Measurements from ENCODE around the gene SBNO1. TPM values are rescaled to one million over a fixed set of nuclear protein-coding genes. Genes with fewer than 3 reads are reported as not detected.

The SBNO1 gene
- total RNA-seq, 1 donor from 2014 or later, result 44.7 TPM

GRCh38 chr12:123267991-123268843 is 96.4 kb downstream of the SBNO1 start:
- DNase-seq (ENCODE audit: low spot score), result peak; percentile 17
- H3K4me1 Mint-ChIP-seq (ENCODE audit: unreplicated experiment), result peaks cover 20% of the 10 kb centered on the region
- no peaks in the 10 kb centered on the region for H3K9me3 Mint-ChIP-seq (ENCODE audit: unreplicated experiment)
- peaks cover 24% of the 10 kb centered on the region for H3K36me3 Mint-ChIP-seq (ENCODE audit: low read depth, unreplicated experiment)
- H3K27me3 Mint-ChIP-seq (ENCODE audit: unreplicated experiment), result peaks cover 13% of the 10 kb centered on the region
- peak overlapping the region; percentile 84 for H3K27ac Mint-ChIP-seq (ENCODE audit: unreplicated experiment)
- H3K4me3 Mint-ChIP-seq (ENCODE audit: unreplicated experiment), result peak overlapping the region; percentile 97
- no peak for TF ChIP-seq CTCF (IDR thresholded peaks at IDR 0.05; ENCODE audit: unreplicated experiment)

DNA sequence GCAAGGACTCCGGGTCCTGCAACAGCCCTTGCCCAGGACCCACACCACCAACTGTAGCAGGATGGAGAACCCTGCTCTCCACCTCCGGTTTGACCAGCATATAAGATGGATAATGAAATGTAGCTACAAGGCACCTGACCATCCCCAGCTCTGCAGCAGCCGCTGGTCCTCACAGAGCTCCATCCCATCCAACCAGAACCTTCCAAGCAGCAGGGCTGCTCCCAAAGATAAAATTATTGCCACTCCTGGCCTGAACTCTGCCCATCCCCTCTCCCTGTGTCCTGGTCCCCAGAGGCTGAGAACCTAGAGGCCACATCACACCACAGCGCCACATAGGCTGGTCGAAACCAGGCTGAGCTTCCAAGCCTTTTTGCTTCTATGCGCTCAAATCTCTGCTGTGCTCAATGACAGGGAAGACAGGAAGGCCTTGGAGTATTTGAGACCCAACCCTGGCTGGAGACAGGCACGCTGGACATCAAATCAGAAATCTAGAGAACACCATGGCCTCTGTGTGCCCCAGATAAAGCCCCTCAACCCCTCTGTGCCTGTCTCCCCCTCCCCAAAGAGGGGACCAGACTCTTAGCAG is 97.2 kb downstream of the SBNO1 start:
- Mint-ChIP-seq H3K4me3 (ENCODE audit: unreplicated experiment) (peak overlapping the region; percentile 42), H3K4me1 (ENCODE audit: unreplicated experiment) (peaks cover 20% of the 10 kb centered on the region), H3K9me3 (ENCODE audit: unreplicated experiment) (no peaks in the 10 kb centered on the region), H3K27me3 (ENCODE audit: unreplicated experiment) (peaks cover 10% of the 10 kb centered on the region), H3K36me3 (ENCODE audit: low read depth, unreplicated experiment) (peaks cover 29% of the 10 kb centered on the region), H3K27ac (ENCODE audit: unreplicated experiment) (peak overlapping the region; percentile 73)
- DNase-seq (ENCODE audit: low spot score), result no peak
- TF ChIP-seq CTCF (IDR thresholded peaks at IDR 0.05; ENCODE audit: unreplicated experiment), result no peak

- DNase-seq (ENCODE audit: low spot score), result no peak
- Mint-ChIP-seq H3K4me3 (ENCODE audit: unreplicated experiment) (peak overlapping the region; percentile 42), H3K4me1 (ENCODE audit: unreplicated experiment) (peaks cover 16% of the 10 kb centered on the region), H3K36me3 (ENCODE audit: low read depth, unreplicated experiment) (peaks cover 36% of the 10 kb centered on the region), H3K27ac (ENCODE audit: unreplicated experiment) (no peak overlapping the region), H3K9me3 (ENCODE audit: unreplicated experiment) (no peaks in the 10 kb centered on the region), H3K27me3 (ENCODE audit: unreplicated experiment) (peaks cover 6% of the 10 kb centered on the region)
- no peak for TF ChIP-seq CTCF (IDR thresholded peaks at IDR 0.05; ENCODE audit: unreplicated experiment)
Observed at GRCh38 chr12:123266679-123267277, 97.9 kb downstream of the SBNO1 start.

DNA sequence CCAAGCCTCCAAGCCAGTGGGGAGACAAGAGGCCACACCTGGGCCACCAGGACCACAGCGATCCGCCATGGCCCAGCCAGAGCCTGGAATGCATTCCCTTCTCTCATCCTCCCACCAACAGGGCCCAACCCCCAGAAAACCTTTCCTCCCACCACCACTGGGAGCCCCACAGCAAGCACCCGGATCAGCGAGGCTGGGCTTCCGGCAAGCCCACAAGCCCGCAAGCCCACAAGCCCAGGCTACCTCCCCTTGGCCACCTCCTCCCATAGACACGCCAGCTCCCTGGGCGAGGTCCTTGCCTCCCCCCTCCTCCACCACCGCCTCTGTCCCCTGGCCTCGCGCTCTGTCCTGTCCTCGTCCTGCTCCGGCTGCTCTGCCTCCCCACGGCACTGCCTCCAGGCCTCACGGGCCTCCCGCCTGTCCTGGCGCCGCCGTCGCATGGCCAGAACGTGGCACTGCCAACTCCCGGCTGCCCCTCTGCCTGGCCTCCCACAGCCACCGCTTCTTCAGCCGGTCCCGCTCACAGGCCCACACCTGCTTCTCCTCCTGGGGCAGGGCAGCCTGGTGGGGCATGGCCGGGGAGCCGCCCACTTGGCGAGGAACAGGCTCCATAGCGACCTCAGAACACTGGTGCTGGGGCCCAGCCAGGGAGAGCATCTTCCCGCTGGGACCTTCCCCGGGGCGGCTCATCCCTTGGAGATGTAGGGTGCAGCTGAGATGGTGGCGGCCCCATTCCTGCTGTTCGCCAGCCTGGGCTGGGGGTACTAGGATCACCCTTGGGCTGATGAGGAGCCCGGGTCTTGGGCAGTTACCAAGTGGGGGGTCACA is 98.6 kb downstream of the SBNO1 start:
- Mint-ChIP-seq H3K9me3 (ENCODE audit: unreplicated experiment) (no peaks in the 10 kb centered on the region), H3K4me1 (ENCODE audit: unreplicated experiment) (peaks cover 16% of the 10 kb centered on the region), H3K4me3 (ENCODE audit: unreplicated experiment) (peak overlapping the region; percentile 12), H3K27ac (ENCODE audit: unreplicated experiment) (no peak overlapping the region), H3K36me3 (ENCODE audit: low read depth, unreplicated experiment) (peaks cover 40% of the 10 kb centered on the region), H3K27me3 (ENCODE audit: unreplicated experiment) (peaks cover 6% of the 10 kb centered on the region)
- no peak for TF ChIP-seq CTCF (IDR thresholded peaks at IDR 0.05; ENCODE audit: unreplicated experiment)
- no peak for DNase-seq (ENCODE audit: low spot score)

All from endothelial cell (in vitro differentiated cells).